ENCODE measurements around the gene VMO1. TPM values are rescaled to one million over a fixed set of nuclear protein-coding genes. Genes with fewer than 3 reads are reported as not detected.

Gene VMO1
- polyA plus RNA-seq, 1 of the 3 experiments (the other 2 are of a cell fraction): 1.3 TPM

GRCh38 chr17:4818276-4818675, 32.1 kb upstream of the VMO1 start:
- no peak overlapping the region for H3K27ac ChIP-seq (ENCODE audit: low read depth in 2 of 2, low read length in 1 of 2)
- POLR2A ChIA-PET: no interaction called here
- H2AFZ ChIP-seq (ENCODE audit: low read depth): no peak overlapping the region
- no peaks in the 10 kb centered on the region for H3K9me3 ChIP-seq
- no peaks in the 10 kb centered on the region for H3K4me1 ChIP-seq (ENCODE audit: control insufficient read depth in 1 of 2, insufficient read depth in 2 of 2, low read depth in 1 of 2, low read length in 1 of 2)
- CTCF ChIA-PET: interaction anchor here (1.3 kb wide), 1 partner anchor 11 kb away, joined by 4 read pairs; the partner anchor contains the start of gene PLD2
- H4K20me1 ChIP-seq (ENCODE audit: insufficient read depth): no peaks in the 10 kb centered on the region
- no peak for DNase-seq
- TF ChIP-seq, protein P1, sequence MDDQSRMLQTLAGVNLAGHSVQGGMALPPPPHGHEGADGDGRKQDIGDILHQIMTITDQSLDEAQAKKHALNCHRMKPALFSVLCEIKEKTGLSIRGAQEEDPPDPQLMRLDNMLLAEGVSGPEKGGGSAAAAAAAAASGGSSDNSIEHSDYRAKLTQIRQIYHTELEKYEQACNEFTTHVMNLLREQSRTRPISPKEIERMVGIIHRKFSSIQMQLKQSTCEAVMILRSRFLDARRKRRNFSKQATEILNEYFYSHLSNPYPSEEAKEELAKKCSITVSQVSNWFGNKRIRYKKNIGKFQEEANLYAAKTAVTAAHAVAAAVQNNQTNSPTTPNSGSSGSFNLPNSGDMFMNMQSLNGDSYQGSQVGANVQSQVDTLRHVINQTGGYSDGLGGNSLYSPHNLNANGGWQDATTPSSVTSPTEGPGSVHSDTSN (IDR thresholded peaks at IDR 0.05): no peak
- TF ChIP-seq RXRA (IDR thresholded peaks at IDR 0.05; ENCODE audit: borderline replicate concordance, low read depth): no peak
- TF ChIP-seq FOXM1 (IDR thresholded peaks at IDR 0.05; ENCODE audit: low read depth): no peak
- TF ChIP-seq RFX5 (IDR thresholded peaks at IDR 0.05; ENCODE audit: low read length): no peak
- TF ChIP-seq REST (IDR thresholded peaks at IDR 0.05; ENCODE audit: low read depth, low read length): no peak
- TF ChIP-seq TAF1 (IDR thresholded peaks at IDR 0.05; ENCODE audit: borderline replicate concordance, low read depth, low read length): no peak
- TF ChIP-seq, protein P2, sequence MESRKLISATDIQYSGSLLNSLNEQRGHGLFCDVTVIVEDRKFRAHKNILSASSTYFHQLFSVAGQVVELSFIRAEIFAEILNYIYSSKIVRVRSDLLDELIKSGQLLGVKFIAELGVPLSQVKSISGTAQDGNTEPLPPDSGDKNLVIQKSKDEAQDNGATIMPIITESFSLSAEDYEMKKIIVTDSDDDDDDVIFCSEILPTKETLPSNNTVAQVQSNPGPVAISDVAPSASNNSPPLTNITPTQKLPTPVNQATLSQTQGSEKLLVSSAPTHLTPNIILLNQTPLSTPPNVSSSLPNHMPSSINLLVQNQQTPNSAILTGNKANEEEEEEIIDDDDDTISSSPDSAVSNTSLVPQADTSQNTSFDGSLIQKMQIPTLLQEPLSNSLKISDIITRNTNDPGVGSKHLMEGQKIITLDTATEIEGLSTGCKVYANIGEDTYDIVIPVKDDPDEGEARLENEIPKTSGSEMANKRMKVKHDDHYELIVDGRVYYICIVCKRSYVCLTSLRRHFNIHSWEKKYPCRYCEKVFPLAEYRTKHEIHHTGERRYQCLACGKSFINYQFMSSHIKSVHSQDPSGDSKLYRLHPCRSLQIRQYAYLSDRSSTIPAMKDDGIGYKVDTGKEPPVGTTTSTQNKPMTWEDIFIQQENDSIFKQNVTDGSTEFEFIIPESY (IDR thresholded peaks at IDR 0.05; ENCODE audit: borderline replicate concordance, low read depth): no peak
- TF ChIP-seq TEAD4 (IDR thresholded peaks at IDR 0.05; ENCODE audit: borderline replicate concordance, insufficient read depth): no peak
- TF ChIP-seq SMC3 (IDR thresholded peaks at IDR 0.05; ENCODE audit: low read depth, low read length): no peak
- TF ChIP-seq FOSL2 (IDR thresholded peaks at IDR 0.05; ENCODE audit: borderline replicate concordance, low read depth): no peak
- TF ChIP-seq YY1 (IDR thresholded peaks at IDR 0.05; ENCODE audit: low read depth): no peak
- no peak for TF ChIP-seq GABPA (IDR thresholded peaks at IDR 0.05; ENCODE audit: low read depth)
- TF ChIP-seq, protein P3, sequence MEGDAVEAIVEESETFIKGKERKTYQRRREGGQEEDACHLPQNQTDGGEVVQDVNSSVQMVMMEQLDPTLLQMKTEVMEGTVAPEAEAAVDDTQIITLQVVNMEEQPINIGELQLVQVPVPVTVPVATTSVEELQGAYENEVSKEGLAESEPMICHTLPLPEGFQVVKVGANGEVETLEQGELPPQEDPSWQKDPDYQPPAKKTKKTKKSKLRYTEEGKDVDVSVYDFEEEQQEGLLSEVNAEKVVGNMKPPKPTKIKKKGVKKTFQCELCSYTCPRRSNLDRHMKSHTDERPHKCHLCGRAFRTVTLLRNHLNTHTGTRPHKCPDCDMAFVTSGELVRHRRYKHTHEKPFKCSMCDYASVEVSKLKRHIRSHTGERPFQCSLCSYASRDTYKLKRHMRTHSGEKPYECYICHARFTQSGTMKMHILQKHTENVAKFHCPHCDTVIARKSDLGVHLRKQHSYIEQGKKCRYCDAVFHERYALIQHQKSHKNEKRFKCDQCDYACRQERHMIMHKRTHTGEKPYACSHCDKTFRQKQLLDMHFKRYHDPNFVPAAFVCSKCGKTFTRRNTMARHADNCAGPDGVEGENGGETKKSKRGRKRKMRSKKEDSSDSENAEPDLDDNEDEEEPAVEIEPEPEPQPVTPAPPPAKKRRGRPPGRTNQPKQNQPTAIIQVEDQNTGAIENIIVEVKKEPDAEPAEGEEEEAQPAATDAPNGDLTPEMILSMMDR (IDR thresholded peaks at IDR 0.05): no peak
- H3K27me3 ChIP-seq (ENCODE audit: insufficient read depth): no peaks in the 10 kb centered on the region
- H3K9ac ChIP-seq: no peak overlapping the region
- H3F3A ChIP-seq (replicated peaks; ENCODE audit: insufficient read depth): no peaks in the 10 kb centered on the region
- H3K4me3 ChIP-seq (ENCODE audit: low read depth in 2 of 2, low read length in 1 of 2): no peak overlapping the region
- H3K4me2 ChIP-seq: no peak overlapping the region
- H3K36me3 ChIP-seq (replicated peaks in 1 of 2; ENCODE audit: control insufficient read depth in 1 of 2, insufficient read depth in 2 of 2, low read length in 1 of 2): peaks cover 10 to 12% of the 10 kb centered on the region in 2 experiments
- H3K79me2 ChIP-seq (ENCODE audit: insufficient read depth): no peaks in the 10 kb centered on the region
- no peaks in the 10 kb centered on the region for H3K9me2 ChIP-seq
- 76% methylated on average over 7 of the region's 12 CpGs for WGBS (ENCODE audit: low lambda C conversion rate)

All from SK-N-SH (cell line).